Aorta (tissue), 5 donors: ENCODE data around the gene BAAT. TPM values are rescaled to one million over a fixed set of nuclear protein-coding genes. Genes with fewer than 3 reads are reported as not detected.
"Not testable (repeated sequence)": the region's sequence is repeated elsewhere in the genome, so short reads cannot be mapped to it uniquely, and the experiment has no call there.

Source experiments
- ATAC-seq: fragments of 200-7000 bp; cut with Tn5 transposase; one replicate; pipeline ENCODE4 v1.9.1; 2022; ENCODE audit warnings: moderate library complexity; ENCODE audit not compliant: low FRiP score
- DNase-seq, 2 donors: peaks; one replicate each; pipeline ENCODE4 v3.0.0-alpha.2; 2020
- H3K27ac ChIP-seq, 2 donors: one replicate each; pipeline ENCODE4 v1.5.1; 2013; ENCODE audit warnings: low read length in 2 of 2, mild to moderate bottlenecking in 2 of 2, moderate library complexity in 2 of 2, control low read depth in 1 of 2, inconsistent platforms in 1 of 2, low read depth in 1 of 2
- H3K27me3 ChIP-seq, 2 donors: one replicate each; pipeline ENCODE4 v1.6.1; 2013; ENCODE audit warnings: control low read depth in 1 of 2, low read length in 1 of 2, mild to moderate bottlenecking in 1 of 2, moderate library complexity in 1 of 2; ENCODE audit not compliant: insufficient read depth in 2 of 2, control insufficient read depth in 1 of 2
- H3K36me3 ChIP-seq, 2 donors: one replicate each; pipeline ENCODE4 v1.6.1; 2013; ENCODE audit warnings: control low read depth in 1 of 2, low read length in 1 of 2, mild to moderate bottlenecking in 1 of 2; ENCODE audit not compliant: insufficient read depth in 2 of 2, control insufficient read depth in 1 of 2
- H3K4me1 ChIP-seq, 2 donors: one replicate each; pipeline ENCODE4 v1.6.1; 2013; ENCODE audit warnings: low read length in 2 of 2, control low read depth in 1 of 2, mild to moderate bottlenecking in 1 of 2, moderate library complexity in 1 of 2; ENCODE audit not compliant: insufficient read depth in 2 of 2, control insufficient read depth in 1 of 2
- H3K4me3 ChIP-seq, 2 donors: one replicate each; pipeline ENCODE4 v1.5.1; 2013; ENCODE audit warnings: low read length in 2 of 2, control low read depth in 1 of 2, mild to moderate bottlenecking in 1 of 2
- H3K9me3 ChIP-seq: one replicate; pipeline ENCODE4 v1.6.1; 2013; ENCODE audit warnings: mild to moderate bottlenecking, low read length; ENCODE audit not compliant: control insufficient read depth
- WGBS, 2 donors: extraction: QIAGEN DNeasy Blood & Tissue Kit; methylation state at CpG; one replicate each; pipeline ENCODE4 v1.1.7; 2013; 5-methylcytosine and 5-hydroxymethylcytosine counted together
- intact Hi-C, 2 donors: fragments of 100-400 bp; cut with DNase I; formaldehyde crosslinking; loops; one replicate each; pipeline versions ENCODE4 v1.14.2 to v1.15.0; 2022
- polyA plus RNA-seq, 2 donors: library from polyadenylated mRNA; stranded (reverse); fragments of 200-250 nt; gene quantifications; one replicate each; pipeline ENCODE4 v1.2.3, GENCODE V29; 2013
- total RNA-seq, 2 donors: library from RNA; stranded (reverse); fragmentation: NEBNext Ultra II Directional; extraction: Animal tissue kit (Norgen Biotek cat#: 25700); gene quantifications; one replicate each; pipeline ENCODE4 v1.2.1, GENCODE V29; 2021
- donor health status: healthy with polysubstance abuse.
- donor health status: Bipolar disorder and iron deficiency.
- donor health status: DM: no; HTN: no; CAD: no.
- donor health status: DM: no; HTN: no; CAD: no.
- donor health status: DM: yes; HTN: yes; CAD: no.

Gene BAAT
- total and polyA plus RNA-seq, 4 donors, result not detected

DNA sequence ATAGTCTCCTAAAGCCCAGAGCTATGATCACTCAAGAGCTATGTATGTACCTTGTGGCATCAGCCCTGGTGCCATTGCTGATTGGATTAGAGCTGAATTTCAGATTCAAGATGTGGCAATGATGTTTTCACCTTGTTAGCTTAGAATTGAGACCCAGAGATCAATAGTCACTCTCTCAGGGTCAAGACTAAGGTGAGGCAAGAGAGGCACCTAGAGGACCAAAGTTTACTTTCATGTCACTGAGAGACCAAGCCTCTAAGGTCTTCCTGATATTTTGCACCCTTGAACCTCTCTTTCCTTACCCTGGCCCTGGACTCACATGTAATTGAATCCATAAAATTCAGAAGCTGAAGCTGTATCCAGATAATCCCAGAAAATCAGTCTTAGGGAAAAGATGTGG lies 42.8 kb downstream of the BAAT start:
- Histone ChIP-seq H3K27ac (no peak overlapping the region), H3K36me3 (no peaks in the 10 kb centered on the region), H3K4me1 (no peaks in the 10 kb centered on the region), H3K9me3 (no peaks in the 10 kb centered on the region), H3K27me3 (no peaks in the 10 kb centered on the region), H3K4me3 (no peak overlapping the region)
- ATAC-seq (no peak), DNase-seq (no peak)
- intact Hi-C loops, result no loop called here

DNA sequence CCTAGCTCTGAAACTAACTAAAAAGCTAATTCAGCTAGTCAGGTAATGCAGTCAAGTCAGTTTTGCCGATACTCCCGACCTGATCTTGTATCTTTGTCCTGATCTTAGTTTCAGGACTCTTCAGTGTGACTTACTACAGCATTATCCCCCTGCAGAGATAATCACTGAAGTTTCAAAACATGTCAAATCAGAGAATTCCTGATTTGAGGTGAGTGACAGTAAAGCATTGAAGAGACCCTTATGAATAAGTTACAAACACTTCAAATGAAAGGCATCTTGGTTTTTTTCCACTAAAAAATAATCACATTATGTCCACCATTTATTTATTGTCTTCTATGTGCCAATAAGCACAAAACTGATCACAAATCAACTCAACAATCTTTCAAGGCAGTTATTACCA lies 47.6 kb downstream of the BAAT start:
- Histone ChIP-seq H3K4me3 (no peak overlapping the region), H3K9me3 (no peaks in the 10 kb centered on the region), H3K4me1 (no peaks in the 10 kb centered on the region), H3K36me3 (no peaks in the 10 kb centered on the region), H3K27me3 (no peaks in the 10 kb centered on the region), H3K27ac (no peak overlapping the region)
- ATAC-seq (no peak), DNase-seq (no peak)
- intact Hi-C loops, result no loop called here
- 84 to 91% methylated on average over 2 of the region's 2 CpGs for WGBS, 2 donors

DNA sequence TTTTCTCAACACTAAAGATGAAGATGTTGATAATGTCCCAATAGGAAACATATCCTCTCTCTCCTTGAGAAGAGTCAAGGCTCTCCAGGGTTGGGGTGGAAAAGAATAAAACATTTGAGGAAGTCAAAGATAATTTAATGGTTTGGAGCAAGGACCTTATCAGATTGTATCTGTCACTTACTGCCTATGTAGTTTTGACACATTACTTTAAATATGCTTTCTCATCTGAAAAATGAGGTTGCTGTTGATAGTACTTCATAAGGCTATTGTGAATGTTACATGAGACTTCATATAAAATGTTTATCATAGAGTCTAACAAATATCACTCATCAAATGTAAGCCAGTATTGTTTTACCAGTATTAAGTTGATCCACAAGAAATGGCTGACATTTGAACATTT lies 48.7 kb downstream of the BAAT start:
- Histone ChIP-seq H3K4me1 (no peaks in the 10 kb centered on the region), H3K27me3 (no peaks in the 10 kb centered on the region), H3K9me3 (no peaks in the 10 kb centered on the region), H3K36me3 (no peaks in the 10 kb centered on the region), H3K4me3 (no peak overlapping the region), H3K27ac (no peak overlapping the region)
- ATAC-seq (no peak), DNase-seq (no peak)
- intact Hi-C loops, result no loop called here

DNA sequence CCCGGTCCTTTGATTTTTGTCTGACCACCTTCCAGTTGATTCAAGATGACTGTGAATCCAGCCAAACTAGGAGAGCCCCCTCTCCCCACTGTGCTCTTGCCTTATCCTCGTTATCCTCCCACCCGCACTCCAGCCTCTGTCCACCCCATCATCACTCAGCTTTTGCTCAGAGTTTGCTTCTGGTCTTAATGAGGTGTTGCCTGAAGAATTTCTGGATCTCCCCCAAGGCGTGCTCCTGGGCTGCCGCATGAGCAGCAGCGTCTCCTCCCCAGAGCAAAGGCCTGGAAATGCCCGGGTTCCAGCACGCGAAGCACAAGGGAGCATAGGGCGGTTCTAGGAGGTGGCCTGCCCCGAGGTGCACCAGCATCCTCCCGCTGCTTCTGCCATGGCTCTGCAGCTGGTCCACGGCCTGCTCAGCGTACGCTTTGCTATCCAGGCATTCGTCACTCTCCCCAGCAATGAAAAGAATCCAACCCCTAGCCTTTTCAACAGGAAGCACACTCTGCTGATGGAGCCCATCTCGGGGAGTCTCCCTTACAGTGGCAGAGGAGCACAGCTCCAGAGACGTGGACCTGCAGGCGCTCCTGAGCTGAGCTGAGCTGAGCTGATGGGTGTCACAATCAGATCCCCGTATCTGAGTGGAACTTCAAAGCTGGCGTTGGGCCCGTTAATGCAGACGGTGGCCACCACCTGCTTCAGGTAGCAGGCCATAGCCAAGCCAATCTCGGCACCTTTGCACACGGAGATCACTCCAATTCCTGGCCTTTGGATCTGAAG lies 50.7 kb downstream of the BAAT start:
- DNase-seq (no peak), ATAC-seq (no peak)
- H3K36me3 ChIP-seq, result no peaks in the 10 kb centered on the region
- H3K27me3 ChIP-seq, result no peaks in the 10 kb centered on the region
- 81 to 82% methylated on average over 25 of the region's 25 CpGs for WGBS, 2 donors
- no peak overlapping the region for H3K27ac ChIP-seq
- no peak overlapping the region for H3K4me3 ChIP-seq
- intact Hi-C loops, result no loop called here
- no peaks in the 10 kb centered on the region for H3K9me3 ChIP-seq
- no peaks in the 10 kb centered on the region for H3K4me1 ChIP-seq

DNA sequence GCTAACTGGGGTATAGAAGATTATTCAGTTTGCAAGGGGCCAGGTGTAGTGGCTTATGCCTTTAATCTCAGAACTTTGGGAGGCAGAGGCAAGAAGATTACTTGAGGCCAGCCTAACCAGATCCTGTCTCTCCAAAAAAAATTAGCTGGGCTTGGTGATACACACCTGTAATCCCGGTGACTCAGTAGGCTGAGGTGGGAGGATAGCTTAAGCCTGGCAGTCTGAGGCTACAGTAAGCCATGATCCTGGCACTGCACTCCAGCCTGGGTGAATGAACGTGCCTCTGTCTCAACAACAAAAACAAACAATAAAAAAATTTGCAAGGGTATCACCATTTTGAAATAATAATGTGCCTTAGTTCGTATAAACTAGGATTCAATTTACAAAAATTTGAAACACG lies 51.3 kb downstream of the BAAT start:
- no peak for ATAC-seq
- Histone ChIP-seq H3K27me3 (no peaks in the 10 kb centered on the region), H3K4me3 (no peak overlapping the region), H3K27ac (no peak overlapping the region), H3K4me1 (no peaks in the 10 kb centered on the region), H3K9me3 (no peaks in the 10 kb centered on the region), H3K36me3 (no peaks in the 10 kb centered on the region)
- DNase-seq, result no peak
- intact Hi-C loops, result no loop called here
- 71 to 78% methylated on average over 4 of the region's 4 CpGs for WGBS, 2 donors

DNA sequence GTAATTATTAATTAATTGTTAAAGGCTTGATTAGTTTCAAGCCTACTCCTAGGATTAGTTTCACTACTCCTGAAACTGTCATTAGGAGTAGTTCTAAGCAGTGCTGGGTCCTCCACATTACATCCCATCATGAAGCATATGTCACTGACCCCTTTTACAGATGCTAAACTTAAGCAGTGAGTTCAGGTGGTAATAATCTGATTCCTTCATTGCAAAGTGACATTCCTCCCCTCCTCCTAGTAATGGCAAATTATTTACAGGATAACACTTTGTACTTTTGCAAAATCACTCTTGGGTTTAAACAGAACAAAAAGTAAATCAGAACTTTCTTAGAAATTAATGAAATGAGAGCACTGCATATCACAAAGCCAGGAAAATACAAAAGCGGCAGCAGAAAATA lies 52.4 kb downstream of the BAAT start:
- no peak for DNase-seq
- Histone ChIP-seq H3K36me3 (no peaks in the 10 kb centered on the region), H3K4me1 (no peaks in the 10 kb centered on the region), H3K9me3 (no peaks in the 10 kb centered on the region), H3K27me3 (no peaks in the 10 kb centered on the region), H3K4me3 (no peak overlapping the region), H3K27ac (no peak overlapping the region)
- intact Hi-C loops, result no loop called here
- no peak for ATAC-seq
- 95 to 98% methylated on average over 1 of the region's 1 CpG for WGBS, 2 donors

DNA sequence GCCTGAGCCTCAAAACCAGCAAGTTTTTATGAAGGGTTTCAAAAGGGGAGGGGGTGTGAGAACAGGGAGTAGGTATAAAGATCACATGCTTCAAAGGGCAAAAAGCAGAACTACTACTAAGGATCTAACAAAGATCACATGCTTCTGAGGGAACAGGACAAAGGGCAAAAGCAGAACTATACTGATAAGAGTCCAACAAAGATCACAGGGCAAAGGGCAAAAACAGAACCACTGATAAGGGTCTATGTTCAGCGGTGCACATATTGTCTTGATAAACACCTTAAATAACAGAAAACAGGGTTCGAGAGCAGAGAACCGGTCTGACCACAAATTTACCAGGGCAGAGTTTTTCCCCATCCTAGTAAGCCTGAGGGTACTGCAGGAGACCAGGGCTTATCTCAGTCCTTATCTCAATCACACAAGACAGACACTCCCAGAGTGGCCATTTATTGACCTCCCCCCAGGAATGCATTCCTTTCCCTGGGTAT lies 57.3 kb downstream of the BAAT start:
- H3K27me3 ChIP-seq, H3K27ac ChIP-seq, H3K36me3 ChIP-seq, H3K4me1 ChIP-seq, intact Hi-C loops, H3K9me3 ChIP-seq, ATAC-seq, H3K4me3 ChIP-seq, DNase-seq: not testable (repeated sequence)
- WGBS, 2 donors, result 74 to 86% methylated on average over 3 of the region's 3 CpGs

DNA sequence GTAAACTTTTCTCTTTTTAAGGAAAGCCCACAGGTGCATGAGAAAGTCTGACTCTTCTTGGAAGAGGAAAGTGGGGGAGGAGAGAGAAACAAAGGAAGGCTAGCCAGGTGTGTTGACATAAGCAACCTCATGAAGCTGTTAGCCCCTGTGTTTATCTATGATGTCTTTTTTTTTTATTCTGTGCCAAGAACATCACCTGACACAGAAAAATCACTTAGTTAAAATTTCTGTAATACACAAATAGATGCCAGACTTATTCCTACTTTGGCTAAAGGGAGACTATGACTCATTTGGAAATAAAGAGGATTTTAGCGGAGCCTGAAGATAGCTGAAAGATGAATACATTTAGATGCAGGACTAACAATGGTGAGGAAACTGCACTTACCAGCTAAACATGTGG lies 58.3 kb downstream of the BAAT start:
- DNase-seq (no peak), ATAC-seq (no peak)
- intact Hi-C loops, result no loop called here
- no peaks in the 10 kb centered on the region for H3K36me3 ChIP-seq
- no peak overlapping the region for H3K27ac ChIP-seq
- H3K9me3 ChIP-seq, result no peaks in the 10 kb centered on the region
- H3K4me1 ChIP-seq, result no peaks in the 10 kb centered on the region
- no peak overlapping the region for H3K4me3 ChIP-seq
- no peaks in the 10 kb centered on the region for H3K27me3 ChIP-seq
- 52 to 61% methylated on average over 1 of the region's 1 CpG for WGBS, 2 donors

DNA sequence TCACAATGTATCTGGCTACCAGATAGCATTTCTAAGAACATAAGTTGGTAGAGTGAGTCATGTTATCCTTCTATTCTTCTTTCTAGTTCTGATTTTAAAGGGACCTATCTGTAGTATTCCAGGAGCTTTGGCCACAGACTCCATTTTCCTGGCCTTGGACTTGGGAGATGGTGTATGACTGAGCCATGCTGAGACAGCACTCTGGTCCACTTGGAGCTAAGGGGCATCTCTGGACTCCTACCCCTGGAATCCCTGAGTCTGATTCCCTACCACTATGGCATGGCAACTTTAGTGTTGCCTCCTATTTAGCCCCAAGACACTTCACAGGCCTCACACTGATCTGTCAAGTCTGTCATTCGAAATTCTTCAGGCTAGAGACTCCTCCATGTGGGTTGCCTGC lies 58.8 kb downstream of the BAAT start:
- Histone ChIP-seq H3K9me3 (no peaks in the 10 kb centered on the region), H3K27me3 (no peaks in the 10 kb centered on the region), H3K4me3 (no peak overlapping the region), H3K4me1 (no peaks in the 10 kb centered on the region), H3K27ac (no peak overlapping the region), H3K36me3 (no peaks in the 10 kb centered on the region)
- 41 to 46% methylated on average over 1 of the region's 1 CpG for WGBS, 2 donors
- DNase-seq (no peak), ATAC-seq (no peak)
- intact Hi-C loops, result no loop called here
